H9 (cell line): ENCODE data around the gene THY1. TPM values are rescaled to one million over a fixed set of nuclear protein-coding genes. Genes with fewer than 3 reads are reported as not detected.

Experiments
- DNase-seq: peaks from one replicate; pipeline ENCODE4 v3.0.0-alpha.2; 2017
- H2AFZ ChIP-seq: one replicate; pipeline ENCODE4 v1.6.1; 2013; ENCODE audit warnings: mild to moderate bottlenecking, low read length, control low read depth, moderate library complexity
- H2AK5ac ChIP-seq: 2 replicates; pipeline ENCODE4 v1.6.1; 2013; ENCODE audit warnings: low read length, control low read depth, mixed read lengths; ENCODE audit not compliant: insufficient read length
- H2BK120ac ChIP-seq: one replicate; pipeline ENCODE4 v1.6.1; 2013; ENCODE audit warnings: low read depth, mild to moderate bottlenecking, low read length, control low read depth, inconsistent platforms; ENCODE audit not compliant: poor library complexity, severe bottlenecking
- H2BK12ac ChIP-seq: 2 replicates; pipeline ENCODE4 v1.6.1; 2013; ENCODE audit warnings: low read length, control low read depth, mixed read lengths, low read depth; ENCODE audit not compliant: insufficient read length
- H2BK15ac ChIP-seq: 2 replicates; pipeline ENCODE4 v1.6.1; 2013; ENCODE audit warnings: low read depth, low read length, control low read depth
- H2BK20ac ChIP-seq: one replicate; pipeline ENCODE4 v1.6.1; 2013; ENCODE audit warnings: low read depth, mild to moderate bottlenecking, low read length, control low read depth, inconsistent platforms; ENCODE audit not compliant: poor library complexity, severe bottlenecking
- H2BK5ac ChIP-seq: 2 replicates; pipeline ENCODE4 v1.6.1; 2013; ENCODE audit warnings: low read length, control low read depth, mixed read lengths; ENCODE audit not compliant: insufficient read length
- H3K14ac ChIP-seq: 2 replicates; pipeline ENCODE4 v1.6.1; 2013; ENCODE audit warnings: low read length, control low read depth; ENCODE audit not compliant: insufficient read depth
- H3K18ac ChIP-seq: 2 replicates; pipeline ENCODE4 v1.6.1; 2013; ENCODE audit warnings: low read depth, mild to moderate bottlenecking, mixed read lengths, low read length, control low read depth; ENCODE audit not compliant: insufficient read length
- H3K23ac ChIP-seq: 2 replicates; pipeline ENCODE4 v1.6.1; 2013; ENCODE audit warnings: low read length, control low read depth, mixed read lengths, low read depth; ENCODE audit not compliant: insufficient read length
- H3K23me2 ChIP-seq: 2 replicates; pipeline ENCODE4 v1.6.1; 2013; ENCODE audit warnings: low read depth, mild to moderate bottlenecking, mixed read lengths, low read length, control low read depth; ENCODE audit not compliant: insufficient read length, poor library complexity, severe bottlenecking
- H3K27ac ChIP-seq: 2 replicates; pipeline ENCODE4 v1.5.1; 2013; ENCODE audit warnings: low read length, control low read depth, mixed read lengths, low read depth; ENCODE audit not compliant: insufficient read length
- H3K27me3 ChIP-seq: 2 replicates; pipeline ENCODE4 v1.6.1; 2013; ENCODE audit warnings: low read length, control low read depth, inconsistent platforms; ENCODE audit not compliant: insufficient read depth
- H3K4ac ChIP-seq: 2 replicates; pipeline ENCODE4 v1.6.1; 2013; ENCODE audit warnings: low read depth, mild to moderate bottlenecking, control low read depth, inconsistent platforms, low read length, moderate library complexity
- H3K4me1 ChIP-seq: 2 replicates; pipeline ENCODE4 v1.6.1; 2013; ENCODE audit warnings: low read length, control low read depth, inconsistent platforms; ENCODE audit not compliant: insufficient read depth
- H3K4me2 ChIP-seq: 2 replicates; pipeline ENCODE4 v1.6.1; 2013; ENCODE audit warnings: low read length, control low read depth, mixed read lengths; ENCODE audit not compliant: insufficient read length, insufficient read depth
- H3K56ac ChIP-seq: 2 replicates; pipeline ENCODE4 v1.6.1; 2013; ENCODE audit warnings: low read depth, mild to moderate bottlenecking, mixed read lengths, low read length, control low read depth; ENCODE audit not compliant: insufficient read length
- H3K79me1 ChIP-seq: 2 replicates; pipeline ENCODE4 v1.6.1; 2013; ENCODE audit warnings: low read depth, mild to moderate bottlenecking, moderate library complexity, low read length, control low read depth, inconsistent platforms; ENCODE audit not compliant: insufficient read depth, poor library complexity, severe bottlenecking
- H3K79me2 ChIP-seq: 2 replicates; pipeline ENCODE4 v1.6.1; 2013; ENCODE audit warnings: low read length, control low read depth, inconsistent platforms; ENCODE audit not compliant: insufficient read depth
- H3K9ac ChIP-seq: 2 replicates; pipeline ENCODE4 v1.6.1; 2013; ENCODE audit warnings: low read length, control low read depth, mixed read lengths; ENCODE audit not compliant: insufficient read length; ENCODE audit errors: extremely low read depth
- H3K9me3 ChIP-seq: one replicate; pipeline ENCODE4 v1.6.1; 2013; ENCODE audit warnings: low read depth, low read length, inconsistent platforms; ENCODE audit not compliant: control insufficient read depth
- H3T11ph ChIP-seq: one replicate; pipeline ENCODE4 v1.6.1; 2013; ENCODE audit warnings: mild to moderate bottlenecking, low read length, control low read depth, inconsistent platforms
- H4K20me1 ChIP-seq: one replicate; pipeline ENCODE4 v1.6.1; 2013; ENCODE audit not compliant: control insufficient read depth, insufficient read length, insufficient read depth
- H4K5ac ChIP-seq: 2 replicates; pipeline ENCODE4 v1.6.1; 2013; ENCODE audit warnings: low read depth, mild to moderate bottlenecking, mixed read lengths, low read length, control low read depth; ENCODE audit not compliant: insufficient read length
- H4K8ac ChIP-seq: replicated peaks from 2 replicates; pipeline ENCODE4 v1.6.1; 2013; ENCODE audit warnings: low read length, control low read depth, mixed read lengths, low read depth; ENCODE audit not compliant: insufficient read length
- H4K91ac ChIP-seq: 2 replicates; pipeline ENCODE4 v1.6.1; 2013; ENCODE audit warnings: low read depth, mild to moderate bottlenecking, moderate library complexity, mixed read lengths, low read length, control low read depth; ENCODE audit not compliant: insufficient read length
- H3K27ac Mint-ChIP-seq, 3 experiments: 2 replicates in 2 of 3; 3 replicates in 1 of 3; pipeline ENCODE4 v1.8.0; 2020 to 2021; ENCODE audit warnings: mixed read lengths in 3 of 3, mild to moderate bottlenecking in 1 of 3, moderate library complexity in 1 of 3
- H3K27me3 Mint-ChIP-seq: 2 replicates; pipeline ENCODE4 v1.8.0; 2021; ENCODE audit warnings: low read depth, mild to moderate bottlenecking, moderate library complexity, mixed read lengths
- H3K36me3 Mint-ChIP-seq, 3 experiments: 2 replicates in 2 of 3; 3 replicates in 1 of 3; pipeline ENCODE4 v1.8.0; 2020 to 2021; ENCODE audit warnings: low read depth in 3 of 3, mixed read lengths in 3 of 3; ENCODE audit not compliant: insufficient read depth in 1 of 3
- H3K4me1 Mint-ChIP-seq, 2 experiments: 2 replicates each; pipeline ENCODE4 v1.8.0; 2020; ENCODE audit warnings: mixed read lengths in 2 of 2
- H3K4me3 Mint-ChIP-seq, 2 experiments: 2 replicates in 1 of 2; 3 replicates in 1 of 2; pipeline ENCODE4 v1.8.0; 2020 to 2021; ENCODE audit warnings: mild to moderate bottlenecking in 2 of 2, mixed read lengths in 2 of 2, moderate library complexity in 1 of 2
- H3K9me3 Mint-ChIP-seq, 2 experiments: 2 replicates in 1 of 2; 3 replicates in 1 of 2; pipeline ENCODE4 v1.8.0; 2020; ENCODE audit warnings: mild to moderate bottlenecking in 2 of 2, mixed read lengths in 2 of 2, moderate library complexity in 1 of 2
- CTCF ChIP-seq: fragments of 200-600 bp; sonication (generic); conservative IDR thresholded peaks from 3 replicates; pipeline ENCODE4 v1.8.0; 2021; ENCODE audit warnings: antibody characterized with exemption, mild to moderate bottlenecking
- WGBS: extraction: QIAGEN DNeasy Blood & Tissue Kit; methylation state at CpG from one replicate; pipeline ENCODE4 v1.1.7; 2013; ENCODE audit warnings: missing lambda C conversion rate, low lambda C conversion rate, mixed read lengths; ENCODE audit not compliant: insufficient read length; ENCODE audit errors: extremely low coverage; 5-methylcytosine and 5-hydroxymethylcytosine counted together
- total RNA-seq: library from RNA; stranded (reverse); gene quantifications from 2 replicates; pipeline ENCODE4 v1.2.1, GENCODE V29; 2021

THY1 gene
- total RNA-seq, 1 experiment from 2014 or later, result 176 TPM

- Histone ChIP-seq H2BK5ac (no peak overlapping the region), H3K27ac (no peak overlapping the region), H3K23ac (no peak overlapping the region), H2BK120ac (no peak overlapping the region), H3K27me3 (no peaks in the 10 kb centered on the region), H3K79me1 (no peaks in the 10 kb centered on the region), H3K9me3 (no peaks in the 10 kb centered on the region), H4K5ac (no peak overlapping the region), H4K20me1 (no peaks in the 10 kb centered on the region), H2BK12ac (no peak overlapping the region), H2AK5ac (no peak overlapping the region), H4K8ac (no peak overlapping the region), H3K9ac (no peak overlapping the region), H3K4ac (no peak overlapping the region), H3K4me1 (no peaks in the 10 kb centered on the region), H3T11ph (no peak overlapping the region), H3K56ac (no peak overlapping the region), H2BK15ac (no peak overlapping the region), H2AFZ (no peak overlapping the region), H3K79me2 (no peaks in the 10 kb centered on the region), H3K23me2 (no peaks in the 10 kb centered on the region), H3K4me2 (no peak overlapping the region), H2BK20ac (no peak overlapping the region), H4K91ac (no peak overlapping the region), H3K18ac (no peak overlapping the region), H3K14ac (no peak overlapping the region)
- no CpG with 5 or more reads among the region's 1 CpG for WGBS
- H3K27me3 Mint-ChIP-seq, result no peaks in the 10 kb centered on the region; the same call in 1 of the 2 replicates
- H3K27ac Mint-ChIP-seq, result no peak overlapping the region
- no peak overlapping the region for H3K4me3 Mint-ChIP-seq
- no peak for DNase-seq
- H3K4me1 Mint-ChIP-seq, result no peaks in the 10 kb centered on the region; a peak in 2 of 4 replicates
- no peak for TF ChIP-seq CTCF
- no peaks in the 10 kb centered on the region; a peak in 1 of 5 replicates for H3K9me3 Mint-ChIP-seq
- peaks cover 1 to 6% (median 5%) of the 10 kb centered on the region in 3 experiments; a peak in 5 of 7 replicates for H3K36me3 Mint-ChIP-seq
Observed at GRCh38 chr11:119409731-119410130, 13.2 kb downstream of the THY1 start.
